SU-DHL-6 (cell line): ENCODE results near the gene HM13.

Experiments used
- CTCF ChIP-seq: fragments of 200-600 bp; sonication (generic); IDR thresholded peaks from one replicate; pipeline ENCODE4 v1.5.1; 2017; ENCODE audit warnings: antibody characterized with exemption, mild to moderate bottlenecking, low read length, moderate library complexity; ENCODE audit not compliant: insufficient read depth, poor library complexity, severe bottlenecking
- EZH2phosphoT487 ChIP-seq: fragments of 200-600 bp; sonication (generic), shearing (Covaris generic); conservative IDR thresholded peaks from 2 replicates; pipeline ENCODE4 v1.6.1; 2018; ENCODE audit warnings: mild to moderate bottlenecking, antibody characterized with exemption, low read length, moderate library complexity, mixed read lengths

GRCh38 chr20:31490752-31491151 lies 23.5 kb upstream of the HM13 start:
- no peak for TF ChIP-seq CTCF
- no peak for TF ChIP-seq EZH2phosphoT487
